ENCODE measurements around the gene CLCA2.

Gene CLCA2

DNA sequence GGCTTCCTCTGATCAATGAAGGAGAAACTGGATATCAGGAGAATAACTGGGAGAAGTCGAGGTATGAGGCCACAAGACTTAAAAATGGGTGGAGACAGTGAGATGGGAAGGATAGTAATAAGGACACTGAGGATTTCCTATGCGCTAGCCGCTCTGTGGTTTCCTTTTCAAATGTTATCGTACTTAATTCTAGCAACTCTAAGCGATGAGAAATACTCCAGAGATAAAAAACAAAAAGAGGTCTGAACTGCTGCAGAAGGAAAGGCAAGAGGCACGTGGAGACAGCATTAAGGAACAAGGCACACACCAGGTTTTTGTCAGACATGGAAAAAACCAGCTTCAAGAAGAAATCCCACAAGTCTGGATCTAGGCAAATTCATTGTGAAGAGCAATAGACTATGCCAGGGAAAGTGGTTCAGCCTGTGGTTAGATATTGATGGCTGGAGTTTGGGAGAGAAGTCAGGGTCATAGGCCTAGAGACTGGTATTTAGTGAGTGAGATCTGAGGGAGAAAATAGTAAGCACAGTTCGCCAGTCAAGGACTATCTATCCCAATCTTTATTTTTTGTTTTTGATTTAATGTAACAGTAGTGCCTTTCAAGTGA is 5.3 kb downstream of the CLCA2 start:
- DNase-seq (ENCODE audit: low read depth) = no peak
- no peak overlapping the region for H3K4me3 ChIP-seq (ENCODE audit: low read length)
- TF ChIP-seq, protein P1, sequence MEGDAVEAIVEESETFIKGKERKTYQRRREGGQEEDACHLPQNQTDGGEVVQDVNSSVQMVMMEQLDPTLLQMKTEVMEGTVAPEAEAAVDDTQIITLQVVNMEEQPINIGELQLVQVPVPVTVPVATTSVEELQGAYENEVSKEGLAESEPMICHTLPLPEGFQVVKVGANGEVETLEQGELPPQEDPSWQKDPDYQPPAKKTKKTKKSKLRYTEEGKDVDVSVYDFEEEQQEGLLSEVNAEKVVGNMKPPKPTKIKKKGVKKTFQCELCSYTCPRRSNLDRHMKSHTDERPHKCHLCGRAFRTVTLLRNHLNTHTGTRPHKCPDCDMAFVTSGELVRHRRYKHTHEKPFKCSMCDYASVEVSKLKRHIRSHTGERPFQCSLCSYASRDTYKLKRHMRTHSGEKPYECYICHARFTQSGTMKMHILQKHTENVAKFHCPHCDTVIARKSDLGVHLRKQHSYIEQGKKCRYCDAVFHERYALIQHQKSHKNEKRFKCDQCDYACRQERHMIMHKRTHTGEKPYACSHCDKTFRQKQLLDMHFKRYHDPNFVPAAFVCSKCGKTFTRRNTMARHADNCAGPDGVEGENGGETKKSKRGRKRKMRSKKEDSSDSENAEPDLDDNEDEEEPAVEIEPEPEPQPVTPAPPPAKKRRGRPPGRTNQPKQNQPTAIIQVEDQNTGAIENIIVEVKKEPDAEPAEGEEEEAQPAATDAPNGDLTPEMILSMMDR (IDR thresholded peaks at IDR 0.05; ENCODE audit: insufficient read depth, low read depth, low read length, missing control alignments) = no peak

DNA sequence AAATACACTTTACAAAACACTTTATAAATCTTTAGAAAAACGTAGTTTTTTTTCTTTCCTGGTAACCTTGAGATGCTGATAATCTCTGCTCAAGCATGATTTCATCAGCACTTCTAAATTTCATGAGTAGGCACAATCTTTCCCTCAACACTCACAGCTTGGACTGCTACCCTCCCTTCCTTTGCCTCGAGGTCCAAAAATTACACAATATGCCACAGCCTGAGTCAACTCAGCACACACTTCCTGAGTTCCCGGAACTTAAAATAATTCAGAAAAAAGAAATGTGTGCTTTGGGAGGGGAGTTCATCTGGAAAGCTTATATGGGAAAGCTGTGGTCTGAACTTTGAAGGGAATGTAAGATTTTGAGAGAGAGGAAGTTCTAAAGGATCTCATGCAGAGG is 5.9 kb downstream of the CLCA2 start:
- peak; percentile 96 for DNase-seq (ENCODE audit: low read depth)

DNA sequence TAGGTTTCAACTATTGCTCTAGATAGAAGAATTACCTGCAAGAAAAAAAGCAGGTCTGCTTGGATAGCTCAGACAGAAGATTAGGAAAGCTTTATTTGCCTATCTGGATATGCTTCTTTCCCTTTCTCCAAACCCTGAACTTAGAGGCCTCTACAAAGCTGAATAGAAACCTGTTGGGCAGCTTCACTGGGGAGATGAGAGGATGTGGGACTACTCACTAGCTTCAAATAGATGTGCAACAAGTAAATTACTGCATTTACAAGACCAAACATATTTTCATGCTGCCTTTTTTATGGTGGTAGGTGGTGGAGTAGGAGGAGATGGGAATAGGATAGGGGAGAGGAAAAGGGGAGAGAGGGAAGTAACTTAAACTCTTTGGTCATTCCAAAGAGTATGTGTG is 6.4 kb downstream of the CLCA2 start:
- TF ChIP-seq, protein P1 (IDR thresholded peaks at IDR 0.05; ENCODE audit: insufficient read depth, low read depth, low read length, missing control alignments) = no peak
- H3K4me3 ChIP-seq (ENCODE audit: low read length) = no peak overlapping the region
- DNase-seq (ENCODE audit: low read depth) = peak; percentile 91

More for the DNA sequence above, 5.9 kb downstream of the CLCA2 start:
- H3K4me3 ChIP-seq (ENCODE audit: low read length) = no peak overlapping the region
- TF ChIP-seq, protein P1 (IDR thresholded peaks at IDR 0.05; ENCODE audit: insufficient read depth, low read depth, low read length, missing control alignments) = no peak

DNA sequence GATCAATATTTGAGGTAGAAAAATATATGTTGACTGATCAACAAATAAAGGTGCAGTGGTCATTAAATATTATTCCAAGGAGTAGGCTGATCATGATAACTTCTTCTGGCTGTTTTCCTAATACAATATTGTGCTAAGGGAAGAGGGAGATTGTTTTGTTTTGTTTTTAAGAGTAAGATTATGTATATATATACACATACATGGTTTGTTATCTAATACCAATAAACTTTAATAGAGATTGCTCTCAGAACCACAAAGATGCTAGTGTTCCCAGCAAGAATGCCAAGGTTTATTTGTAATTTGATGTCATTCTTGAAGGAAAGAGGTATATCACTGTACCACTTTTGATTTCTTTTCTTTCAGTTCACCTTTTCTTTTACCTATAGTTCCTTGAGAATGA is 10.1 kb downstream of the CLCA2 start:
- H3K4me3 ChIP-seq (ENCODE audit: low read length) = no peak overlapping the region
- TF ChIP-seq, protein P1 (IDR thresholded peaks at IDR 0.05; ENCODE audit: insufficient read depth, low read depth, low read length, missing control alignments) = no peak
- no peak for DNase-seq (ENCODE audit: low read depth)

DNA sequence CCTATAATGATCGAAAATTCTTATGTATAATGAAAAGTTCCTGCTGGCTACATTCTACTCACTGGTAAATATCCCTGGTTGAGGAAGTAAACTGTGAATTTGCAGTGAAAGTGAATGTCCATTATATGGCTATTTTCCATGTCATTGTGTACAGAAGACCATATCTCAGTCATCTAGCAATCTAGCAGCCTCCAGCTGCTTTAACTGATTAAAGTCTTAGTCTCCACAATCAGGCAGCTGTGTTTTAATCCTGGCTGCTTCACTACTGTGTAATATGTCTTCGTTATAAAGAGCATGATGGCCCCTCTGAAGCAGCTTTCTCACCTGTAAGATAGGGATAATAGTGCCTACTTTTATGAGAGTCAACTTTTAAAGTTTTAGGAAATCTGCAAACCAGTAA is 11.4 kb downstream of the CLCA2 start:
- TF ChIP-seq, protein P1 (IDR thresholded peaks at IDR 0.05; ENCODE audit: insufficient read depth, low read depth, low read length, missing control alignments) = no peak
- no peak for DNase-seq (ENCODE audit: low read depth)

DNA sequence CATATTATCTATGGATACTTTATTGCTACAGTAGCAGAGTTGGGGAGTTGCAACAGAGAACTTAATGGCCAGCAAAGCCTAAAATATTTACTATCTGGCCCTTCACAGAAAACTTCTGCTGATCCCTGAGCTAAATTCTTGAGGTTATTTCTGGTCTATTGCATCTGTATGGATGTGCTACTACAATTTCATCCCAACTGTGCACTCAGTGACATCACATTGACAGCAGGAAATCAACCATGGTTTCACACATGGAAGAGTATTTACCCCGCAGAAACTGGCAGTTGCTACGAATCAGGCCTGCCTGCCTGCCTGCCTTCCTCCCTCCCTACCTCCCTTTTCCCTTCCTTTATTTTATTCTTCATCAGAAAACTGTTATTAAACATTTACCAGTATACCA is 12.1 kb downstream of the CLCA2 start:
- TF ChIP-seq, protein P1 (IDR thresholded peaks at IDR 0.05; ENCODE audit: insufficient read depth, low read depth, low read length, missing control alignments) = no peak
- no peak for DNase-seq (ENCODE audit: low read depth)

More for the DNA sequence above, 11.4 kb downstream of the CLCA2 start:
- H3K4me3 ChIP-seq (ENCODE audit: low read length) = no peak overlapping the region

DNA sequence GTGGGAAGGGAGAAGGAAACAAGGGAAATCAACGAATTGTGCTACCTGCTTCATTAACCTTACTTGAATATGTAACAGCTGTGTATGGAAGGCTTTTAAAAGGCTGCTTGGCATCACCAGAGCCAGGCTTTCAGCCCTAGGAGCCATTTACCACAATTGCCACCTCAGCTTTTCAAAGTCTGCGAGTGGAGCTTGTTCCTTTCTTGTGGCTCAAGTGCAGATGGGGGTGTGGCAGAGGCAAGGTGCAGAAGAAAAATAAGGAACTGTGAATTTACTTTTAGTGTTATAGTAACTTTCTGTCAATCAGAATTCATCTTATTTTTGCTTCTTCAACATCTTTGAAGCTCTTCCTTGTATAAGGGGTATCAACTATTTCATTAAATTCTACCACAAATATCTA is 17.6 kb downstream of the CLCA2 start:
- no peak overlapping the region for H3K4me3 ChIP-seq (ENCODE audit: low read length)
- no peak for DNase-seq (ENCODE audit: low read depth)
- TF ChIP-seq, protein P1 (IDR thresholded peaks at IDR 0.05; ENCODE audit: insufficient read depth, low read depth, low read length, missing control alignments) = no peak

More for the DNA sequence above, 12.1 kb downstream of the CLCA2 start:
- no peak overlapping the region for H3K4me3 ChIP-seq (ENCODE audit: low read length)
